ENCODE results near the gene SLC16A2. TPM values are rescaled to one million over a fixed set of nuclear protein-coding genes. Genes with fewer than 3 reads are reported as not detected.

SLC16A2 gene
- total RNA-seq, 1 experiment from 2014 or later = 34.5 TPM

DNA sequence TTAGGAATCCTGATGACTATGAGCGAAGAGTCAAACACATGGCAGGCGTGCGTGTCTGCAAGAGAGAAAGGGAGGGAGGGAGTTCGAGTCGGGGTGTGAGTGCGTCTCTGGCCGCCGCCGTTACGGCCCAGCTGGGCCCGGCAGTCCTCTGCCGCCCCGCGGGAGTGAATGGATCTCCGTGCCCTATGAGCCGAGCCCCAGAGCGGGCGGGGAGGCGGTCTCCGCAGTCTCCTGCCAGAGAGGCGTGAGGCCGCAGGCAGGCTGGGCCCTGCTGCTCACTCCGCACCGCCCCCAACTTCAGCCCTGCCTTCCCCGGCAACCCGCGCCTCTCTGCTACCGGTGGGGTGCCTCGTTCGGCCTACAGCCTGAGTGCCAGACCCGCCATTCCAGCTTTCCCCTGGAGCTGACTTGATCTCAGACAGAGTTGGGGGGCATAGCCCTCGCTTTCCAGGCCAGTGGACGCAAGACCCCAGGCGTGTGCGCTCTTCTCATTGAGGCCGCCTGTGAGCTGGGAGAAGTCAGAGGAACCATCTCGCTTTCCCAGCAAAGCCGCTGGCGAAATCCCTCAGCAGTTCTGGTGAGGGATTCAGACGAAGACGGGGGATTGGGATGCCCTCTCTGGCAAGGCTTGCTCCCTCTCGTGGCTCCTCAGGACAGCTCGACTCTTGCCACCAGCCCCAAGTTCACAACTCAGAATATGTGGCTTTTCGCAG lies 1.4 kb downstream of the SLC16A2 start:
- Histone ChIP-seq H3K4me1 (ENCODE audit: control insufficient read depth, insufficient read depth, low read length) (peaks cover 7% of the 10 kb centered on the region), H3K36me3 (ENCODE audit: control insufficient read depth, insufficient read depth, low read length) (no peaks in the 10 kb centered on the region), H3K4me3 (ENCODE audit: low read depth in 2 of 2, low read length in 2 of 2) (peak overlapping the region; percentile 61 to 71), H3K27me3 (ENCODE audit: control insufficient read depth, insufficient read depth, low read length) (no peaks in the 10 kb centered on the region), H3K9me3 (ENCODE audit: control insufficient read depth, insufficient read depth, low read depth, low read length) (no peaks in the 10 kb centered on the region), H3K27ac (ENCODE audit: low read length) (peak overlapping the region; percentile 71)
- in situ Hi-C loops (cut with HindIII; ENCODE audit: low pct_unique_long_range_greater_than_20kb, low sequenced_read_pairs) = no loop called here
- BruUV-seq (replicated peaks) = no TSS peak
- CTCF ChIA-PET = interaction anchor here (0.6 kb wide), 1 partner anchor 568 kb away, joined by 3 read pairs; no protein-coding TSS in a partner anchor
- intact Hi-C loops (cut with micrococcal nuclease; ENCODE audit: unreplicated experiment) = no loop called here
- no peak for TF ChIP-seq SIN3A (IDR thresholded peaks at IDR 0.05; ENCODE audit: borderline replicate concordance, insufficient read depth, low read depth, low read length)
- TF ChIP-seq CTCF (IDR thresholded peaks at IDR 0.05) = peak; percentile 71
- no peak for TF ChIP-seq POLR2AphosphoS5 (IDR thresholded peaks at IDR 0.05; ENCODE audit: low read depth, low read length)
- DNase-seq (ENCODE audit: low read depth, low spot score) (no peak), ATAC-seq (peak; percentile 69)
- POLR2A ChIA-PET = no interaction called here

DNA sequence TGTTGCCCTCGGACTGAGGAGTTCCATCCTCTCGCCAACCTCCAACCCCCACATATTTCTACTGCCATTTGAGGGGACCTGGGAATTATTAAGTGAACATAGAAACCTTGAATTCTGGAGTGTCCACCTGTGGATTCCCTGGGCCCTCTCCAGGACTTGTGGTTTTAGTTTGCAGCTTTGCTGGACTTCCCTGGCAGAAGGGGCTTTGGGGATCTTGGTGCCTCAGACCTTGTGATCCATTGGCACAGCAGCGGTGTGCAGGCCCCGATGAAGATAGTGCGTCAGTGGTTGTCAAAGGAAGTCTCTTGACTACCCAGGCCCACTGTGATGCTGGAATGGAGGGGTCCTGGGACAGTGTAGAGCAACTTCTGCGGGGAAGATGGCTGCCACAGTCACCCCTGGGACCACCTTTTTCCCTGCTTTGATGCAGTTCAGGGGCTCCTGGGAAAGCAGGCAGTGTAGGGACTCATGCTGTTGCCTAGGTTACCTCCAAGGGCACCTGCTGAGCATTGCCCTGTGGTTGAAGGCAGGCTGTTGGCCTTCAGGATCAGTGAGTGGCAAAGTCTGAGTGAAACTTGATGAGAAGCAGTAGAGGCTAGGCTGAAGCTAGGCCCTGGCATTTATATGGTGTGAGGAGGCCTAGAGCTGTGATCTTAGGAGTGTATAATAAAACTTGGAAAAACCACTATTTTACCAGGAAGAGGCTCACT lies 2.2 kb downstream of the SLC16A2 start:
- peak overlapping the region; percentile 71 for H3K27ac ChIP-seq (ENCODE audit: low read length)
- H3K4me1 ChIP-seq (ENCODE audit: control insufficient read depth, insufficient read depth, low read length) = peaks cover 7% of the 10 kb centered on the region
- ChIA-PET POLR2A (no interaction called here), CTCF (no interaction called here)
- intact Hi-C loops (cut with micrococcal nuclease; ENCODE audit: unreplicated experiment) = no loop called here
- no peaks in the 10 kb centered on the region for H3K36me3 ChIP-seq (ENCODE audit: control insufficient read depth, insufficient read depth, low read length)
- BruUV-seq (replicated peaks) = no TSS peak
- H3K9me3 ChIP-seq (ENCODE audit: control insufficient read depth, insufficient read depth, low read depth, low read length) = no peaks in the 10 kb centered on the region
- in situ Hi-C loops (cut with HindIII; ENCODE audit: low pct_unique_long_range_greater_than_20kb, low sequenced_read_pairs) = no loop called here
- TF ChIP-seq CTCF (IDR thresholded peaks at IDR 0.05) (peak; percentile 29; the same call in 1 of the 2 replicates), REST (IDR thresholded peaks at IDR 0.05; ENCODE audit: insufficient read depth in 1 of 2, low read depth in 2 of 2, low read length in 1 of 2) (no peak)
- ATAC-seq = no peak
- H3K27me3 ChIP-seq (ENCODE audit: control insufficient read depth, insufficient read depth, low read length) = no peaks in the 10 kb centered on the region
- peak overlapping the region; percentile 61 to 71 for H3K4me3 ChIP-seq (ENCODE audit: low read depth in 2 of 2, low read length in 2 of 2)
- DNase-seq (ENCODE audit: low read depth, low spot score) = no peak

Measured in Panc1 (cell line).